GM10248 (cell line): Measurements from ENCODE around the gene ERG28.

Experiments used
- CTCF ChIA-PET: fragments of 300-600 bp; sonication (Branson Sonifier 250); formaldehyde crosslinking; extraction: SDS; loops from one replicate; lab custom pipeline; 2021; ENCODE audit warnings: antibody characterized with exemption; lab: Yijun Ruan, JAX
- POLR2A ChIA-PET: fragments of 350-650 bp; sonication (Branson Sonifier 250); formaldehyde crosslinking; extraction: SDS; loops from one replicate; lab custom pipeline; 2020; ENCODE audit warnings: antibody characterized with exemption; lab: Yijun Ruan, JAX
- DNase-seq: peaks from one replicate; pipeline ENCODE4 v3.0.0; 2012; ENCODE audit errors: extremely low spot score
- CTCF ChIP-seq: IDR thresholded peaks from 2 replicates; pipeline ENCODE4 v1.5.1; 2012; ENCODE audit warnings: mild to moderate bottlenecking, low read depth; ENCODE audit errors: extremely low read depth, missing control alignments, control extremely low read depth

Gene ERG28

DNA sequence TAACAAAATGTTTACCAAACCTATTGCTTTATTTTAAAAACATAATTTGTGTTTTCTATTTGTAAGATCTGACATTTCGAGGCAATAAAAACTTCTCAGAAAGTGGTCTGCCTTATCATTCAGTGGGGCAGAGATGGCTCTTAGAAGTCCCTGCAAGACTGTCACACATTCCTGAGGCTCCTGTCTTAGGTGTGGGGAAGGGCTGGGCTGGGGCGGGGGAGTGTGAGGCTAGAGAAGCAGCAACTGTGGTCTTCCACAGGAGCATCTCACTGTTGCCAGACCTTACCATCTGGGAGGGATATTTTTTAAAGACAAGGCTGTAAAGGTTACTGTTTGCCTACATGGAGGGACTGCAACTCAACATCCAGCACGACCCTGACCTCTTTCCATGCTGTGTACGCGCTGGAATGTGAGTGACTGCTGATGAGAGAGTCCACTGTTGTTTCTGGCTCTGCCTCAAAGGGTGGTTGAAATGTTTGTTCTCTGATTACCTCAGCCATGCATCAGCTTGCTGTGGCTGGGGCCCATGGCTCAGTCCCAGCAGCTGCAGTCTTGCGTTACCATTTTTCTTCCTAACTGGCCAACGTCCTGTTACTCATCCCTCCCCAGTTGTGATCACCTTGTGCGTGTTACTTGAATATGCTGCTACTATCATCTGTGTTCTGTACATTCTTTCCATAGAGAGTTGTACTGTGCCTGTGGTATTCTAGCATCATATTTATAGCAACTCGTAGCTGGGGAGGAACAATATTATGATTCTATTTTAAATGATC lies 12.4 kb downstream of the ERG28 start:
- no peak for TF ChIP-seq CTCF
- ChIA-PET POLR2A (no interaction called here), CTCF (interaction anchor here (1.6 to 14.8 kb wide), 2 partner anchors 10 to 73 kb away, joined by 8 to 312 read pairs; partner anchors contain the start of gene FLVCR2)

GRCh38 chr14:75647640-75648039 lies 13.0 kb downstream of the ERG28 start:
- POLR2A ChIA-PET: no interaction called here
- no peak for TF ChIP-seq CTCF
- CTCF ChIA-PET: interaction anchor here (4.0 to 14.8 kb wide), 2 partner anchors 7 to 73 kb away, joined by 25 to 312 read pairs; partner anchors contain the start of gene FLVCR2

More for the DNA sequence above, 12.4 kb downstream of the ERG28 start:
- DNase-seq: no peak

DNA sequence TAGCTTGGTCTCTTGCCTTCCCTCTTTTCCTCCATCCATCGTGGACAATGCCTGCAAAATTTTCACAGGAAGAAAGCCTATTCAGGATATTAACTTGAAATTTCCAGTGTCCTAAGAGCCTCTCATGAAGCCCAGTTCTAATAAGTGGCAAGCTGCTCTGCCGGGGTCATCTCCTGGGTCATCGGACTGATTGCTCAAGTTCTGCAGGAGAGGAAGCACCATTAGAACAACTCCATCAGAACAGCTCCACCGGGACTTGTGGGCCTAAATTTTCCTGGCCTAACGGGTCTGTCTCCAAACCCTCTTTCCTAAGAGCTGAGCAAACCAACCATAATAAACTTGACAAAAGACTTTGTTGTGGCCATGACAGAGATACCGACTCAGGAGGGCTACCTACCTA lies 13.9 kb downstream of the ERG28 start:
- no peak for DNase-seq
- CTCF ChIA-PET: interaction anchor here (1.0 to 14.8 kb wide), 6 partner anchors 8 to 72 kb away, joined by 3 to 312 read pairs (median 8); partner anchors contain the start of gene FLVCR2
- TF ChIP-seq CTCF: no peak
- POLR2A ChIA-PET: no interaction called here

More at GRCh38 chr14:75647640-75648039, 13.0 kb downstream of the ERG28 start:
- no peak for DNase-seq

DNA sequence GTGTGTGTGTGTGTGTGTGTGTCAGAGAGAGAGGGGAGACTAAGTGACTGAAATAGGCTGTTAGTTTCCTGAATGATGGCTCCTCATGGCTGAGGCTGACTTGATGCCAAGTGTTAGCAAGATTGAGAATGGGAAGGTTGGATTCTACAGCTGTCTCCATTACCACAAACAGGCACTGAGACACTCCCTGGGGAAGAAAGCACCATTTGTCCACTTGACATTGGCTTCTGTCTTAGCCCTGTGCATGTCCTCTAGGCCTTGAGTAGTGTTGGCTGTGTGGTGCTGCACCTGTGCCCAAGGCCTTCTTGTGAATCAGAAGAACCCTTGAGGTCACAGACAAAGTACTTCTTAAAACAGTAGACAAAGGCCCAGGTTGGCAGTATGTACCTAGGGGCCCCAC lies 15.6 kb downstream of the ERG28 start:
- DNase-seq: no peak
- no peak for TF ChIP-seq CTCF
- ChIA-PET POLR2A (interaction anchor here (0.5 to 0.7 kb wide), 2 partner anchors 148 to 312 kb away, joined by 5 to 6 read pairs; no protein-coding TSS in a partner anchor), CTCF (interaction anchor here (0.9 to 4.0 kb wide), 4 partner anchors 10 to 67 kb away, joined by 3 to 25 read pairs (median 7); partner anchors contain the start of gene FLVCR2)

DNA sequence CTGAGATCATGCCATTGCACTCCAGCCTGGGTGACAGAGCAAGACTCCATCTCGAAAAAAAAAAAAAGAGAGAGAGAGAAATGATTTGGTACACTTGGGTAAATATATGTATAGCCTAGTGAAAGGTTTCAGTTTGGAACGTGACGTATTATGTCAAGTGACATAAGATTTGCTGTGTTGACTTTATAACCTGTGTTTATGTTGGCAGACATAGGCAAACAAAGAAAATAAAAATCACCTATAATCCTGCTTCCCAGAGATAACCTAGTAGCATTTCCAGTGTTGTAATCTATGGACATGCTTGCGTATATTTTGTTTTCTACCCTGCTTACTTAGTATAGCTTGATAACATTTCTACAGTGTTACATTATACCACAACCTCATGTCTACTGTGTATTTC lies 16.7 kb downstream of the ERG28 start:
- TF ChIP-seq CTCF: no peak
- POLR2A ChIA-PET: interaction anchor here (0.6 kb wide), 1 partner anchor 201 kb away, joined by 5 read pairs; no protein-coding TSS in a partner anchor
- CTCF ChIA-PET: interaction anchor here (1.5 to 4.0 kb wide), 2 partner anchors 11 to 83 kb away, joined by 3 to 25 read pairs; no protein-coding TSS in a partner anchor
- DNase-seq: no peak

GRCh38 chr14:75640876-75641275 lies 19.8 kb downstream of the ERG28 start:
- DNase-seq: no peak
- TF ChIP-seq CTCF: no peak
- ChIA-PET CTCF (interaction anchor here (0.7 to 5.7 kb wide), 7 partner anchors 10 to 79 kb away, joined by 3 to 37 read pairs (median 4); no protein-coding TSS in a partner anchor), POLR2A (no interaction called here)
